ENCODE measurements around the gene NOL6. TPM values are rescaled to one million over a fixed set of nuclear protein-coding genes. Genes with fewer than 3 reads are reported as not detected.

Gene NOL6
- total and polyA plus RNA-seq, 8 donors = 10.7 to 43.6 (median 19.3) TPM

GRCh38 chr9:33469891-33470290 is 3.8 kb downstream of the NOL6 start:
- Histone ChIP-seq H3K4me3 (no peak overlapping the region), H3K9me3 (no peaks in the 10 kb centered on the region), H3K4me1 (peaks cover 17 to 33% (median 24%) of the 10 kb centered on the region in 4 donors), H3K27me3 (no peaks in the 10 kb centered on the region), H3K27ac (no peak overlapping the region), H3K36me3 (peaks cover 53 to 73% (median 72%) of the 10 kb centered on the region in 4 donors)
- intact Hi-C loops (cut with DNase I; ENCODE audit: low total_unique reads) = loop anchor here (10.0 kb wide), 1 partner anchor 95 kb away; no protein-coding TSS in a partner anchor
- no peak for DNase-seq
- 92 to 96% (median 94%) methylated on average over 6 of the region's 6 CpGs for WGBS, 5 donors
- TF ChIP-seq EP300 (IDR thresholded peaks at IDR 0.05) = no peak
- no peak for TF ChIP-seq POLR2AphosphoS5 (IDR thresholded peaks at IDR 0.05)
- TF ChIP-seq, protein P1, sequence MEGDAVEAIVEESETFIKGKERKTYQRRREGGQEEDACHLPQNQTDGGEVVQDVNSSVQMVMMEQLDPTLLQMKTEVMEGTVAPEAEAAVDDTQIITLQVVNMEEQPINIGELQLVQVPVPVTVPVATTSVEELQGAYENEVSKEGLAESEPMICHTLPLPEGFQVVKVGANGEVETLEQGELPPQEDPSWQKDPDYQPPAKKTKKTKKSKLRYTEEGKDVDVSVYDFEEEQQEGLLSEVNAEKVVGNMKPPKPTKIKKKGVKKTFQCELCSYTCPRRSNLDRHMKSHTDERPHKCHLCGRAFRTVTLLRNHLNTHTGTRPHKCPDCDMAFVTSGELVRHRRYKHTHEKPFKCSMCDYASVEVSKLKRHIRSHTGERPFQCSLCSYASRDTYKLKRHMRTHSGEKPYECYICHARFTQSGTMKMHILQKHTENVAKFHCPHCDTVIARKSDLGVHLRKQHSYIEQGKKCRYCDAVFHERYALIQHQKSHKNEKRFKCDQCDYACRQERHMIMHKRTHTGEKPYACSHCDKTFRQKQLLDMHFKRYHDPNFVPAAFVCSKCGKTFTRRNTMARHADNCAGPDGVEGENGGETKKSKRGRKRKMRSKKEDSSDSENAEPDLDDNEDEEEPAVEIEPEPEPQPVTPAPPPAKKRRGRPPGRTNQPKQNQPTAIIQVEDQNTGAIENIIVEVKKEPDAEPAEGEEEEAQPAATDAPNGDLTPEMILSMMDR (IDR thresholded peaks at IDR 0.05) = no peak
- TF ChIP-seq POLR2A (IDR thresholded peaks at IDR 0.05) = no peak

GRCh38 chr9:33468797-33469621 is 4.7 kb downstream of the NOL6 start:
- Histone ChIP-seq H3K4me1 (peaks cover 17 to 25% (median 19%) of the 10 kb centered on the region in 4 donors), H3K36me3 (peaks cover 60 to 82% (median 81%) of the 10 kb centered on the region in 4 donors), H3K4me3 (no peak overlapping the region), H3K27ac (no peak overlapping the region), H3K9me3 (no peaks in the 10 kb centered on the region), H3K27me3 (no peaks in the 10 kb centered on the region)
- no peak for DNase-seq
- intact Hi-C loops (cut with DNase I; ENCODE audit: low total_unique reads) = loop anchor here (10.0 kb wide), 1 partner anchor 94 kb away; no protein-coding TSS in a partner anchor
- WGBS, 5 donors = 94 to 96% (median 95%) methylated on average over 18 to 21 of the region's 21 CpGs
- TF ChIP-seq POLR2A (IDR thresholded peaks at IDR 0.05) = no peak
- TF ChIP-seq, protein P1 (IDR thresholded peaks at IDR 0.05) = no peak
- TF ChIP-seq EP300 (IDR thresholded peaks at IDR 0.05) = no peak
- no peak for TF ChIP-seq POLR2AphosphoS5 (IDR thresholded peaks at IDR 0.05)

GRCh38 chr9:33468215-33468730 is 5.5 kb downstream of the NOL6 start:
- Histone ChIP-seq H3K27me3 (no peaks in the 10 kb centered on the region), H3K4me3 (no peak overlapping the region), H3K27ac (no peak overlapping the region), H3K9me3 (no peaks in the 10 kb centered on the region), H3K36me3 (peaks cover 68 to 90% (median 89%) of the 10 kb centered on the region in 4 donors), H3K4me1 (peaks cover 16 to 24% (median 17%) of the 10 kb centered on the region in 4 donors)
- DNase-seq = no peak
- TF ChIP-seq, protein P1 (IDR thresholded peaks at IDR 0.05) = no peak
- TF ChIP-seq POLR2AphosphoS5 (IDR thresholded peaks at IDR 0.05) = no peak
- no peak for TF ChIP-seq EP300 (IDR thresholded peaks at IDR 0.05)
- TF ChIP-seq POLR2A (IDR thresholded peaks at IDR 0.05) = no peak
- WGBS, 5 donors = 69 to 88% (median 82%) methylated on average over 4 of the region's 4 CpGs
- intact Hi-C loops (cut with DNase I; ENCODE audit: low total_unique reads) = loop anchor here (10.0 kb wide), 1 partner anchor 93 kb away; no protein-coding TSS in a partner anchor

GRCh38 chr9:33467526-33467925 is 6.2 kb downstream of the NOL6 start:
- H3K27ac ChIP-seq = no peak overlapping the region
- DNase-seq = no peak
- TF ChIP-seq POLR2AphosphoS5 (IDR thresholded peaks at IDR 0.05) = no peak
- TF ChIP-seq EP300 (IDR thresholded peaks at IDR 0.05) = no peak
- TF ChIP-seq, protein P1 (IDR thresholded peaks at IDR 0.05) = no peak
- no peak for TF ChIP-seq POLR2A (IDR thresholded peaks at IDR 0.05)
- no peaks in the 10 kb centered on the region for H3K27me3 ChIP-seq
- intact Hi-C loops (cut with DNase I; ENCODE audit: low total_unique reads) = loop anchor here (10.0 kb wide), 1 partner anchor 93 kb away; no protein-coding TSS in a partner anchor
- H3K9me3 ChIP-seq = no peaks in the 10 kb centered on the region
- WGBS, 5 donors = 80 to 91% (median 82%) methylated on average over 3 to 7 of the region's 7 CpGs
- H3K36me3 ChIP-seq = peaks cover 75 to 97% (median 96%) of the 10 kb centered on the region in 4 donors
- no peak overlapping the region for H3K4me3 ChIP-seq
- H3K4me1 ChIP-seq = peaks cover 9 to 17% (median 10%) of the 10 kb centered on the region in 4 donors

Measured in stomach (tissue), 9 donors.